Neural cell (in vitro differentiated cells): ENCODE measurements around the gene CNN3. TPM values are rescaled to one million over a fixed set of nuclear protein-coding genes. Genes with fewer than 3 reads are reported as not detected.

Source experiments
- H2AFZ ChIP-seq: fragments of 200-600, 300-800 bp; sonication (generic), shearing (Covaris generic); 2 replicates; pipeline ENCODE4 v1.6.0; 2014; ENCODE audit warnings: low read depth, mild to moderate bottlenecking, antibody characterized with exemption, low read length, moderate library complexity
- H3F3A ChIP-seq: fragments of 200-600 bp; shearing (Covaris generic); 2 replicates; pipeline ENCODE4 v1.6.1; 2016; ENCODE audit warnings: mild to moderate bottlenecking, moderate library complexity, mixed read lengths, antibody characterized with exemption, low read length; ENCODE audit not compliant: insufficient read depth, poor library complexity, severe bottlenecking
- H3K27ac ChIP-seq: fragments of 200-600, 300-800 bp; sonication (generic), shearing (Covaris generic); 2 replicates; pipeline ENCODE4 v1.5.1; 2014; ENCODE audit warnings: mild to moderate bottlenecking, low read length, moderate library complexity
- H3K27me3 ChIP-seq: fragments of 300-800, 200-600 bp; sonication (generic), shearing (Covaris generic); 2 replicates; pipeline ENCODE4 v1.6.0; 2014; ENCODE audit warnings: mild to moderate bottlenecking, low read depth, low read length, moderate library complexity; ENCODE audit not compliant: insufficient read depth
- H3K36me3 ChIP-seq: fragments of 300-800, 200-600 bp; sonication (generic), shearing (Covaris generic); 2 replicates; pipeline ENCODE4 v1.5.1; 2014; ENCODE audit warnings: mild to moderate bottlenecking, antibody characterized with exemption, low read length, moderate library complexity; ENCODE audit not compliant: insufficient read depth
- H3K4me2 ChIP-seq: fragments of 300-800, 200-600 bp; sonication (generic), shearing (Covaris generic); 2 replicates; pipeline ENCODE4 v1.6.0; 2014; ENCODE audit warnings: mild to moderate bottlenecking, low read length
- H3K4me3 ChIP-seq: fragments of 300-800, 200-600 bp; sonication (generic), shearing (Covaris generic); 2 replicates; pipeline ENCODE4 v1.5.1; 2014; ENCODE audit warnings: mild to moderate bottlenecking, low read length, moderate library complexity
- H3K79me2 ChIP-seq: fragments of 200-600 bp; shearing (Covaris generic); replicated peaks from 2 replicates; pipeline ENCODE4 v1.6.0; 2014; ENCODE audit warnings: mild to moderate bottlenecking, low read length, moderate library complexity; ENCODE audit not compliant: insufficient read depth
- H3K9ac ChIP-seq: fragments of 300-800, 200-600 bp; sonication (generic), shearing (Covaris generic); 2 replicates; pipeline ENCODE4 v1.6.1; 2016; ENCODE audit warnings: mild to moderate bottlenecking, low read length, mixed read lengths
- H3K9me2 ChIP-seq: fragments of 200-600 bp; shearing (Covaris generic); 2 replicates; pipeline ENCODE4 v1.6.1; 2016; ENCODE audit warnings: mild to moderate bottlenecking, low read length, mixed read lengths; ENCODE audit not compliant: insufficient read depth
- H3K9me3 ChIP-seq: fragments of 200-600, 300-800 bp; sonication (generic), shearing (Covaris generic); 2 replicates; pipeline ENCODE4 v1.6.1; 2016; ENCODE audit warnings: mild to moderate bottlenecking, mixed run types, low read length, moderate library complexity, mixed read lengths
- H4K20me1 ChIP-seq: fragments of 200-600 bp; shearing (Covaris generic); 2 replicates; pipeline ENCODE4 v1.6.1; 2016; ENCODE audit warnings: mild to moderate bottlenecking, mixed run types; ENCODE audit not compliant: insufficient read depth
- EP300 ChIP-seq: fragments of 450-650 bp; conservative IDR thresholded peaks from 2 replicates; pipeline ENCODE4 v1.6.1; 2014; ENCODE audit warnings: antibody characterized with exemption, mild to moderate bottlenecking, moderate library complexity; ENCODE audit not compliant: poor library complexity, severe bottlenecking
- EZH2 ChIP-seq: fragments of 200-600, 300-800 bp; shearing (Covaris generic), sonication (generic); IDR thresholded peaks from 2 replicates; pipeline ENCODE4 v1.6.1; 2014; ENCODE audit warnings: antibody characterized with exemption, low read length, borderline replicate concordance, mild to moderate bottlenecking; ENCODE audit not compliant: insufficient read depth, poor library complexity, severe bottlenecking
- MXI1 ChIP-seq: fragments of 450-650 bp; conservative IDR thresholded peaks from 2 replicates; pipeline ENCODE4 v1.6.1; 2014; ENCODE audit warnings: antibody characterized with exemption, mild to moderate bottlenecking; ENCODE audit not compliant: poor library complexity, severe bottlenecking
- POLR2AphosphoS5 ChIP-seq: IDR thresholded peaks from 2 replicates; pipeline ENCODE4 v1.6.1; 2012
- RAD21 ChIP-seq: fragments of 450-650 bp; conservative IDR thresholded peaks from 2 replicates; pipeline ENCODE4 v1.6.1; 2014; ENCODE audit warnings: antibody characterized with exemption, mild to moderate bottlenecking, moderate library complexity
- SMC3 ChIP-seq: fragments of 450-650 bp; conservative IDR thresholded peaks from 2 replicates; pipeline ENCODE4 v1.6.1; 2014; ENCODE audit warnings: antibody characterized with exemption, mild to moderate bottlenecking, moderate library complexity; ENCODE audit not compliant: poor library complexity
- TAF1 ChIP-seq: IDR thresholded peaks from 2 replicates; pipeline ENCODE4 v1.6.1; 2012; ENCODE audit warnings: low read depth
- polyA plus RNA-seq: library from polyadenylated mRNA; depleted of rRNA; stranded (reverse); fragments of >200 nt; gene quantifications from 2 replicates; pipeline ENCODE4 v1.2.3, GENCODE V29; 2014
- TF ChIP-seq, protein P1 (sequence below): fragments of 450-650 bp; IDR thresholded peaks from 2 replicates; pipeline ENCODE4 v1.5.1; 2014; ENCODE audit warnings: antibody characterized with exemption, mild to moderate bottlenecking, moderate library complexity; ENCODE audit not compliant: poor library complexity, severe bottlenecking
- TF ChIP-seq, protein P2 (sequence below): IDR thresholded peaks from 2 replicates; pipeline ENCODE4 v1.6.1; 2012; ENCODE audit warnings: borderline replicate concordance

The CNN3 gene
- polyA plus RNA-seq, 1 donor from 2014 or later: 106 TPM

DNA sequence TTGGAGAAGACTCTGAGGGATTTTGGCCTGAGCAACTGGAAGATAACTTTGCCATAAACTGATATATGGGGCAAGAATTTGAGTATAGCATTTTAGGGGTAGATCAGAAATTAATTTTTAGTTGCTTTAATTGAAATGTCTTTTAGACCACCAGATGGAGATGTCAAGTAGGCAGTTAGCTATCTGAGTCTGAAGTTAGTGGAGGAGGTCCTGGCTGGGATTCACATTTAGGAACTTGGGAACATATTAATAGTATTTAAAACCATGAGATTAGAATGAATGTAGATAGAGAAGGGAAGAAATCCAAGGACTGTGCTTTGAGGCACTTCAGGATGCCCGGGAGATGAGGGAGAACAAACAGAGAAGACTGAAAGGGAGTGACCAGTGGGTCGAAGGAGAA is 74.1 kb downstream of the CNN3 start:
- Histone ChIP-seq H3K27ac (no peak overlapping the region), H3F3A (no peaks in the 10 kb centered on the region), H2AFZ (no peak overlapping the region), H4K20me1 (no peaks in the 10 kb centered on the region), H3K36me3 (no peaks in the 10 kb centered on the region), H3K9ac (no peak overlapping the region), H3K79me2 (no peaks in the 10 kb centered on the region), H3K4me2 (no peak overlapping the region), H3K9me3 (no peaks in the 10 kb centered on the region), H3K4me3 (no peak overlapping the region), H3K27me3 (no peaks in the 10 kb centered on the region), H3K9me2 (no peaks in the 10 kb centered on the region)
- TF ChIP-seq POLR2AphosphoS5 (no peak), MXI1 (no peak), TAF1 (no peak), RAD21 (no peak), SMC3 (no peak), EZH2 (no peak), EP300 (no peak)
- TF ChIP-seq, protein P1, sequence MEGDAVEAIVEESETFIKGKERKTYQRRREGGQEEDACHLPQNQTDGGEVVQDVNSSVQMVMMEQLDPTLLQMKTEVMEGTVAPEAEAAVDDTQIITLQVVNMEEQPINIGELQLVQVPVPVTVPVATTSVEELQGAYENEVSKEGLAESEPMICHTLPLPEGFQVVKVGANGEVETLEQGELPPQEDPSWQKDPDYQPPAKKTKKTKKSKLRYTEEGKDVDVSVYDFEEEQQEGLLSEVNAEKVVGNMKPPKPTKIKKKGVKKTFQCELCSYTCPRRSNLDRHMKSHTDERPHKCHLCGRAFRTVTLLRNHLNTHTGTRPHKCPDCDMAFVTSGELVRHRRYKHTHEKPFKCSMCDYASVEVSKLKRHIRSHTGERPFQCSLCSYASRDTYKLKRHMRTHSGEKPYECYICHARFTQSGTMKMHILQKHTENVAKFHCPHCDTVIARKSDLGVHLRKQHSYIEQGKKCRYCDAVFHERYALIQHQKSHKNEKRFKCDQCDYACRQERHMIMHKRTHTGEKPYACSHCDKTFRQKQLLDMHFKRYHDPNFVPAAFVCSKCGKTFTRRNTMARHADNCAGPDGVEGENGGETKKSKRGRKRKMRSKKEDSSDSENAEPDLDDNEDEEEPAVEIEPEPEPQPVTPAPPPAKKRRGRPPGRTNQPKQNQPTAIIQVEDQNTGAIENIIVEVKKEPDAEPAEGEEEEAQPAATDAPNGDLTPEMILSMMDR: no peak
- TF ChIP-seq, protein P2, sequence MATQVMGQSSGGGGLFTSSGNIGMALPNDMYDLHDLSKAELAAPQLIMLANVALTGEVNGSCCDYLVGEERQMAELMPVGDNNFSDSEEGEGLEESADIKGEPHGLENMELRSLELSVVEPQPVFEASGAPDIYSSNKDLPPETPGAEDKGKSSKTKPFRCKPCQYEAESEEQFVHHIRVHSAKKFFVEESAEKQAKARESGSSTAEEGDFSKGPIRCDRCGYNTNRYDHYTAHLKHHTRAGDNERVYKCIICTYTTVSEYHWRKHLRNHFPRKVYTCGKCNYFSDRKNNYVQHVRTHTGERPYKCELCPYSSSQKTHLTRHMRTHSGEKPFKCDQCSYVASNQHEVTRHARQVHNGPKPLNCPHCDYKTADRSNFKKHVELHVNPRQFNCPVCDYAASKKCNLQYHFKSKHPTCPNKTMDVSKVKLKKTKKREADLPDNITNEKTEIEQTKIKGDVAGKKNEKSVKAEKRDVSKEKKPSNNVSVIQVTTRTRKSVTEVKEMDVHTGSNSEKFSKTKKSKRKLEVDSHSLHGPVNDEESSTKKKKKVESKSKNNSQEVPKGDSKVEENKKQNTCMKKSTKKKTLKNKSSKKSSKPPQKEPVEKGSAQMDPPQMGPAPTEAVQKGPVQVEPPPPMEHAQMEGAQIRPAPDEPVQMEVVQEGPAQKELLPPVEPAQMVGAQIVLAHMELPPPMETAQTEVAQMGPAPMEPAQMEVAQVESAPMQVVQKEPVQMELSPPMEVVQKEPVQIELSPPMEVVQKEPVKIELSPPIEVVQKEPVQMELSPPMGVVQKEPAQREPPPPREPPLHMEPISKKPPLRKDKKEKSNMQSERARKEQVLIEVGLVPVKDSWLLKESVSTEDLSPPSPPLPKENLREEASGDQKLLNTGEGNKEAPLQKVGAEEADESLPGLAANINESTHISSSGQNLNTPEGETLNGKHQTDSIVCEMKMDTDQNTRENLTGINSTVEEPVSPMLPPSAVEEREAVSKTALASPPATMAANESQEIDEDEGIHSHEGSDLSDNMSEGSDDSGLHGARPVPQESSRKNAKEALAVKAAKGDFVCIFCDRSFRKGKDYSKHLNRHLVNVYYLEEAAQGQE: no peak

DNA sequence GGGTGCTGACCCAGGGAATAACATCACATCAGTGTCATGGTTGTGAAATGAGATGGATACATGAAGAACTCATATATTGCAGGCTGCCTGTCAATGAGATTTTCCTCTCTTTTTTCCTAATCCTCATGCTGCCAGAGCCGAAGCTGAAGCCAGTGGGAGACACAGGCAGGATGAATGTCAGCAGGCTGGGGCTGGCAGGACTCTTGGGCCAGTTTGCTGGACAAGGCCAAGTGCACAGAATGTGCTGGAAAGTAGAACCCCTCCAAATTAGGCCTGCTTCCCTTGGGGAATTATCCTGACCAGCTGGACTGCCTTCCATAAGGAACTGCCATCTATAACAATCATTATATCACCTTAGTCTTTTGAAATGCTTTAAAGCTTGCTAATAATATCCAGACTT is 75.3 kb downstream of the CNN3 start:
- Histone ChIP-seq H3K9me3 (no peaks in the 10 kb centered on the region), H3K27ac (no peak overlapping the region), H3F3A (no peaks in the 10 kb centered on the region), H3K4me2 (no peak overlapping the region), H3K9ac (no peak overlapping the region), H3K79me2 (no peaks in the 10 kb centered on the region), H3K9me2 (no peaks in the 10 kb centered on the region), H3K36me3 (no peaks in the 10 kb centered on the region), H3K4me3 (no peak overlapping the region), H4K20me1 (no peaks in the 10 kb centered on the region), H3K27me3 (no peaks in the 10 kb centered on the region), H2AFZ (no peak overlapping the region)
- no peak for TF ChIP-seq SMC3

Other genes starting within 250 kb of the CNN3 start
- 0.28 TPM in 1 of 2 replicates, not detected in the other for gene SLC44A3, start 106.8 kb downstream of the CNN3 start, polyA plus RNA-seq
- 2.6 and 3.0 TPM in 2 replicates for gene ALG14, start 145.8 kb upstream of the CNN3 start, polyA plus RNA-seq
- gene TLCD4, start 190.2 kb upstream of the CNN3 start, polyA plus RNA-seq: 1.1 and 1.6 TPM in 2 replicates